ENCODE measurements around the gene BTBD16.

Gene BTBD16

DNA sequence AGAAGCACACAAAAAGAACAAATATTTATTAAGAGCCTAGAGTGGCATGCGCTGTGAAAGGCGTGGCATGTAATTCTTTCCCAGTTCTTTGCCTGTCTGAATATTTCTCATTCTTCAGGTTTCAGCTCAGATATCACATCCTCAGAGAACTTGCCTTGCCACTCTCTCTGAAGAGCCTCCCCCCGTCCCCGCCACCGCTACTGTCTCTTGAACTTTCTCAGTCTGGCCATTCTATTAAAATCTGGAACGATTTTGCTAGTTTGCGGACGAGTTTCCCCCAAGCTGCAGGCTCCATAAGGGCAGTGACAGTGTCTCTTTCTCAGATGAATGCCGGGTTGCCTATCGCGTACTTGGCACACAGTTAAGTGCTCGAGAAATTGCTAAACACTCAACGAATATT is 102.6 kb downstream of the BTBD16 start:
- no peak for DNase-seq (ENCODE audit: low spot score)

DNA sequence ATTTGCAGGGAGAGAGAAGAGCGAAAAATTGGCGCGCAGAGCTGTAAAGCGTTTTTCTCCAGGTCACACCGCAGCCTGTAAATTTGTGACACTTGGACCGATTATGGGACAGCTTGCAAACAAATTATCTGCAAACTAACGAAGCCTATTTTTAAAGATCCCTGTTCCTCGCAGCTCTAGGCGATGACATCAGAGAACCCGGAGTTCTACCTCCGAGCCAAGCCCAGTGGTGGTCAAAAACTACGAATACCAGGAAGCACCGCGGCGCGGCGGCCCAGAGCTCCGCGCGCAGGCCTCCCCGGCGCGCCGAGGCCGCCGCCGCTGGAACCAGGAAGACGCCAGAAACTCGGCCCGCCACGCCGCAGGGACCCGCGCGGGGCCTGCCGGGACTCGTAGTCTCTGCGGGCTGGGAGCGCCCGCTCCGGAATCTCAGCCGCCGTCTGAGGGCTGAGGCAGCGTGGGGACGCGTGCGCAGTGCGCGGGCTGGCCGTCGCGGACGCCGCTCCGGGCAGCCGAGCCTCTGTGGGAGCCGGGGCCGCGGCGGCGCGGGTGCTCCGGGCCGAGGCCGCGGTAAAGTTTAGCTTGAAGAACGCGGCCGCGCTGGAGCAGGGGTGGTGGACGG is 103.3 kb downstream of the BTBD16 start, which contains the start of gene PLEKHA1:
TSS of gene PLEKHA1 (plus strand) at position 472 of the 622 bp plus-strand sequence. CDS start 18,493 bp downstream, outside the sequence.
- DNase-seq (ENCODE audit: low spot score), result peak; percentile 90

DNA sequence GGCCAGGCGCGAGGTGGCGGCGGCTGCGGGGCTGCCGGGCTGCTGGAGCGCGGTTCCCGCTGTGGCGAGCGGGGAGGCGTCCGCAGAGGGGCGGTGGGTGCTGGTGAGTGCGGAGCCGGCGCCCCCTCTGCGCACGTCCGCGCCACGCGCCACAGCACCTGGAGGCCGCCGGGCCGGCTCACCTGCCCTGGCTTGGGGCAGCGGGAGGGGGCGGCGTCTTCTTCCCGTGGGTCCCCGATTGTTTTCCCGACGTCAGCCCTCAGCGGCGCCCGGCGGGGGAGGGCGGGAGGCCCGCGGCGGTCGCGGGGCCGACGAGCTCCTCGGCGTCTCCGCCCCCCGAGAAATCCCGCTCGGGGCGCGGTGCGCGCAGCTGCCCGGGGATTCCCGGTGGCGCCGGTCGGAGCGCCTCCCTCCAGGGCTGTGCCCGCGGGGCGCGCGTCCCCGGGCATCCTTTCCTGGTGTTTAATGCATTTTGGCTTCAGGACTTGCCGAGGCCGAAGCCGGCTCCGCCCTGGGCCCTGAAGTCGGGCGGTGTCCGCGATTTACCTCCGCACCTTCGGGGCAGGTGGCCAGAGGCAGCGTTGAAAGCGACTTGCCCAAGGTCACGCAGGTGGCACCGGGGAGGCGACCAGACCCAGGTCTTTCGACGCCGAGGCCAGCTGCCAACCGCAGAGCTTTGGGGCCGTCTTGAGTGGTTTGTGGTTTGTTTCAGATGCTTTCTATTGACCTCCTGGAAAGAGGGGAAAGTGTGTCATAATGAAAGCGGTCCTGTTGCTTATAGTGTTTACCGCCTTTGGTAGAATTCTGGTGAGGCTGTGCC is 104.0 kb downstream of the BTBD16 start:
- peak; percentile 43 for DNase-seq (ENCODE audit: low spot score)

DNA sequence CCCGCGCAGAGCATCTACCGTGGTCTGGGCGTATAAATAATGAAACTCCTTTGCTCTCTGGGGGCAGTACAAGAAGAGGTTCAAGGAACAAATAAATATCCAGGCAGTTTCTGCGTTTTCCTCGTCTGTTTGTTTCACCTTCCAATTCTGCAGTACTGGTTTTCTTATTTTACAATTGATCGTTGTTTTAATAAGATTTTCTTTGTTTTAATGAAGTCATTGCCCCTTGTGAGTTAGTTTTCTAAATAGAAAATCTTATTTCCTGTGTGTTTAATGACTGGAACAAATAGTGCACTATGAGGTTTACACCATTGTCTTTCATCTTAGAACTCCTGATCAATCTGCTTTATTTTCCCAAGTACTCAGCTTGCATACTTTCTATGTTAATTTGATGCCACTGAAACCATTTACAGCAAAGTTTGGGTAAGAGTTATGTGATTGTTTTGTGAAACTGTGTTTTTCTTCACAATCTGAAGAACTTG is 104.6 kb downstream of the BTBD16 start:
- peak; percentile 10 for DNase-seq (ENCODE audit: low spot score)

DNA sequence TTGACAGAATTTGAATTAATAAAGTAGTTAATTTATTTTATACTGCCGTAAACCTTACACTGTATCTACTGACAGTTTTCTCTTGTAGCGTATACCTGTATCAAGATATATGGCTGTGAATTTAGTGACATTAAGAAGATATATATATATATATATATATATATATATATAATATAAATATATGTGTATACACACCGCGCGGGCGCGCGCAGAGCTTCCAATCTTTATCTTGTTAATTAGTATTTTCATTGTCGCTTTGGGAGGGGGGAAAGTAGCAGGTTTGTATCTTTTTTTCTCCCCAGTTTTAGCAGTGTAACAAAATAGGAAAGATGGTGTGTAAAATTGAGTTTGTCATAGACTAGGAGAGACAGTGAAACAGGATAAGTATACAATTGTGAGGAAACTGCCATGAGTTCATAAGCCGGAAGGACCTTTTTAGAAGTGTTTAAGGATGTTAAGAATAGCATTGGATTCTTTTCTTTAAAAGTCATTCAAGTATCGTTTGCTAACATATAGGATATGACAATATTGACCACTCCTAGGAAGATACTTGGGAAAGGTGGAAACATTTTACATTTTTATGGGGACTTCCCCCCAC is 105.4 kb downstream of the BTBD16 start:
- no peak for DNase-seq (ENCODE audit: low spot score)

DNA sequence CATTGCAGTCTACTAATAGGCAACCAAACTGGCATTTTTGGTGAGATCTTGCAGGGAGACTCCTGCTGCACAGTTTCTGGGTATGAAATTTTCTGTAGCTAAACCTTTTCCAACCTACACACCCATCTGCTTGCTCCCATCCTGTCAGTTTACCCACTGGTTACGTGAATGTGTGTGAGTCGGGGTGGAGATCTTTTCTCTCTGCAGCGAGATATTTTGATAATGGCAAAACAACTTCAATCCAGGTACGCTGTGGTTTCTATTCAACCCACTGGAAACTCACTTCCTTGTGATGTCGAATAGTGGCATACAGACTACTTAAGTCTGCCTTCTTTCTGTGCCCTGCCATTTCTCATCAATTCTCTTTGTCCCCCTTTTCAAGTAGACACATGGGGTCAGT is 107.9 kb downstream of the BTBD16 start:
- no peak for DNase-seq (ENCODE audit: low spot score)

DNA sequence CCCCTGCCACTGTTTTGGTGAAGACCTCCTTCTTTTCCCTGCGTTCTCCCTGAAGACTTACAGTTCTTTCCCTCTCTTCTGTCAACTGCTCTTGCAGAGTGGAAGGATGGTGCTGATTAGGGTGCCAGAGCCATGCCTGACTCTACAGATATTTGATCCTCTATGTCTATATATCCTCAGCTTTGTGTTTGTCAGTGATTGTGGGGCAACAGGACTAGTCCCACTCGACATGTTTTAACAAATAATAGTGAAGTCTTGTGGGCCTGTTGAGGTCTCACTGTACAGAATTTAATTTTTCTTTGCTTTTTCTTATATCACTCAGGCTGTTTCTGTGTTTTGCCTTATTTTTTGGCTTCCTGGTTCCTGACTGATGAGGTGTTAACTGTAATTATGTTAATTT is 108.4 kb downstream of the BTBD16 start:
- DNase-seq (ENCODE audit: low spot score), result no peak

DNA sequence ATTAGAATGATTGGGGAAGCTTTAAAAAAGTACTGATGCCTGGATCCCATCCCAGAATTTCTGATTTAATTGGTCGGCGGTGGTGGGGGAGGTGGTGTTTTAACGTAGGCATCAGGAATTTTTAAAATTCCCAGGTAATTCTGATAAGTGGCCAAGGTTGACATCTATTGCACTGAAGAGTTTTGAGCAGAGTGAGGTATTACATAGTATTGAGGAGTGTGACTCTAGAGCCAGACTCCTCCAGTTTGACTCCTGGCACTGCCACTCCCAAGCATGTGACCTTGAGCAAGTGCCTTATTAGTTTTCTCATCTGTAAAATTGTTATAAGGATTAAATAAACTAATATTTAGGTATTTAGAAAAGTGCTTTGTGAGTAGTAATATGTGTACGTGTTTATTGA is 109.6 kb downstream of the BTBD16 start:
- DNase-seq (ENCODE audit: low spot score), result no peak

DNA sequence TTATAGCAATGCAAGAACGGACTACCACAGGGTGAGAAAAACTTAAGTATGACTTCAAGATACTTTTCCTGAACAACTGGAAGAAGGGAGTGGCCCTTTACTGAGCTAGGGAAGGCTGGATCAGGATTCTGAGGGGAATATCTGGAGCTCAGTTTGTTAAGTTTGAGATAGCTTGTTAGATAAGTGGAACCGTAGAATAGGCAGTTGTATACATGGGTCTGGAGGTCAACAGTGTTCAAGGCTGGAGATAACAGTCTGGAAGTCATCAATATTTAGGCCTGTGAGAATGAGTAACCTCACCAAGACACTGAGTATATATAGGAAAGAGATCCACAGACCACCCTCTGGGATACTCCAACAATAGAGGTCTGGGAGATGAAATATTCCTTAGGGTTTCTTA is 110.6 kb downstream of the BTBD16 start:
- DNase-seq (ENCODE audit: low spot score), result no peak

DNA sequence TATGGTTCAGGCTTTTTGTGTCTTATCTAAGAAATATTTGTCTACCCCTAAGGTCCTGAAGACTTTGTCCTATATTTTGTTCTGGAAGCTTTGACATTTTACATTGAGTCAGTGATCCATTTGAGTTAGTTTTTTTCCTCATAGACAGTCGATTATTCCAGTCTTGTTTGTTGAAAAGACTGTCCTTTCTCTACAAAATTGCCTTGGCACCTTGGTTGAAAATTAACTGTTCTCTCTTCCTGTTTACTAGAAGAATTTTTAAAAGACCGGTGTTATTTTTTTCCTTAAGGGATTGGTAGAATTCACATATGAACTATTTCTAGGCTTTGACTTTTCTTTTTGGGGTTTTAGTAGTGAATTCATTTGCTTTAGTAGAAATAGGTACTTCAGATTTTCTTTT is 115.4 kb downstream of the BTBD16 start:
- DNase-seq (ENCODE audit: low spot score), result no peak

DNA sequence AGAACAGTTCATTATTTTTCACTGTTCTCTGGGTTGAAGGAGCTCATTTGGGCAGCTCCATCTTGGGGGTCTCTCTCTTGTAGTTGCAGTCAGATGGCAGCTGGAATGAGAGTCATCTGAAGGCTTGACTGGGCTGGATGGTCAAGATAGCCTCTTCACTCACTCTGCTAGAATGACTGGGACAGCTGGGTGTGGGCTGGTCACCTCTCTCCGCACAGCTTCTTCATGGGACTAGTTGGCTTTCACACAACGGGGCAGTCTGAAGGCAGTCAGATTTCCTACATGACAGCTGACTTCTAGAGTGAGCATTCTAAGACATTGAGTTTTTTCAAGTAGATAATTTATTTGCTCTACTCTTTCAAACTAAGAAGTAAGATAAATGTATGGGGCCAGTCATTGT is 116.5 kb downstream of the BTBD16 start:
- DNase-seq (ENCODE audit: low spot score), result no peak

Measured in germinal center (tissue), 1 donor.